D341Med (cell line): ENCODE results near the gene UPK1B.
"Not testable (repeated sequence)": the region's sequence is repeated elsewhere in the genome, so short reads cannot be mapped to it uniquely, and the experiment has no call there.

Experiments used
- DNase-seq: peaks from one replicate; pipeline ENCODE4 v3.0.0; 2012; ENCODE audit warnings: low spot score

Gene UPK1B

GRCh38 chr3:119173325-119173724 lies at the start of gene UPK1B:
TSS of gene UPK1B (plus strand) at chr3:119173598. CDS start at chr3:119186742, 13,144 bp downstream.
- DNase-seq, result no peak

DNA sequence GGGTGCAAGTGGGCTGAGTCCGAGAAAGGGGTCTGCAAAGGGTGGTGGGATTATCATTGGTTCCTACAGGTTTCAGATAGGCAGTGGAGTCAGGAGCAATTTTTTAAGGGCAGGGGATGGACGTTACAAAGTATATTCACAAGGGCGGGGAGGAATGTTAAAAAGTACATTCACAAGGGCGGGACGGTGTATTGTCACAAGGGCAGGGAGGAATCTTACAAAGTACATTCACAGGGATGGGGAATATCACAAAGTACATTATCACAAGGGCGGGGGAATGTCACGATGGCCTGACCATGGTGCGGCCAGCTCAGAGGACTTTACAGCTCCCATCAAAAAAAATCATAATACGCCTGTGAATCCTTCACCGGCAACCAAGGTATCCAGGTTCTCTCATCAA lies 48.1 kb upstream of the UPK1B start:
- no peak for DNase-seq

GRCh38 chr3:119125742-119126504 lies 47.5 kb upstream of the UPK1B start:
- no peak for DNase-seq

GRCh38 chr3:119130291-119130690 lies 43.1 kb upstream of the UPK1B start:
- DNase-seq, result not testable (repeated sequence)

- DNase-seq, result not testable (repeated sequence)
Measured at GRCh38 chr3:119132291-119132690, 41.1 kb upstream of the UPK1B start.

GRCh38 chr3:119139360-119139759 lies 34.0 kb upstream of the UPK1B start:
- not testable (repeated sequence) for DNase-seq

- no peak for DNase-seq
Measured at GRCh38 chr3:119140466-119140865, 32.9 kb upstream of the UPK1B start.

- no peak for DNase-seq
Measured at GRCh38 chr3:119145128-119145499, 28.3 kb upstream of the UPK1B start.

- peak; percentile 76 for DNase-seq
Measured at GRCh38 chr3:119145500-119146167, 27.8 kb upstream of the UPK1B start, which contains the start of gene TEX55. TSS of gene TEX55 (plus strand) at chr3:119146165. CDS start at chr3:119146190, 25 bp downstream.

GRCh38 chr3:119146578-119147375 lies 26.6 kb upstream of the UPK1B start:
- DNase-seq, result no peak

DNA sequence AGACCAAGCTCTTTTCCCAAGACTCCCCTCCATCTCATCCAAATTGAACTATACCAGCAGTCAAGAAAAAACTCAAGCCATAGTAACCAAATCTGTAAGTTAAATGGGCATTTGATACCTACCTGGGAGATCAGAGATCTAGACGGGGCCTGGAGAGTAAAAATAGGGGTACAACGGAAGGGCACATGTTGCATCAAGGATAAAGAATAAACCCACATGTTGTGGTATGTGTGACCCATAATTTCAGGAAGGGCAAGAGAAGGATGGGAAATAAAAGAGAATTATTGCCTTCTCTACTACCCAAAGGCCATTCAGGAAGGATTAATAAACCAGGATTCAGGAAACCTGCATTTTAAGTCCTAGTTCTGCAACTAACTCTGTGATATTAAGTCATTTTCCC lies 25.9 kb upstream of the UPK1B start:
- no peak for DNase-seq

DNA sequence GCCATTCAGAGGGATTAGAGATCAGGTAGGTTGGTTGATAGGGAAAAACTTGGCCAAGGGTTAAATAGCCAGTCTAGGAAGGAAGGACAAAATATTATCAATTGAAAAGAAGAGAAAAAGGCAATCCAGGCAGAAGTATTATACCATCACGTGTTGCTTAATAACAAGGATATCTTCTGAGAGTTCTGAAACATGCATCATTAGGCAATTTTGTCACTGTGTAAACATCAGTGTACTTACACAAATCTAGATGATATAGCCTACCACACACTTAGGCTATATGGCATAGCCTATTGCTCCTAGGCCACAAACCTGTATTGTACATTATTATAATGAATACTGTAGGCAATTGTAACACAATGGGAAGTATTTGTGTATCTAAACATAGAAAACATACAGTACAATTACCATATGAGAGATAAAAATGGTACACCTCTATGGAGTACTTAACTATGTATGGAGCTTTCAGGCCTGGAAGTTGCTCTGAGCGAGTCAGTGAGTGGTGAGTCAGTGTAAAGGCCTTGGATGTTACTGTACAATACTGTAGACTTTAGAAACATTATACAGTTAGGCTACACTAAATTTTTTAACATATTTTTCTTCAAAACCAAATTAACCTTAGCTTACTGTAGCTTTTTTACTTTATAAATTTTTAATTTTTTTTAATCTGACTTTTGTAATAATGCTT lies 24.8 kb upstream of the UPK1B start:
- no peak for DNase-seq

GRCh38 chr3:119149484-119149883 lies 23.9 kb upstream of the UPK1B start:
- no peak for DNase-seq

DNA sequence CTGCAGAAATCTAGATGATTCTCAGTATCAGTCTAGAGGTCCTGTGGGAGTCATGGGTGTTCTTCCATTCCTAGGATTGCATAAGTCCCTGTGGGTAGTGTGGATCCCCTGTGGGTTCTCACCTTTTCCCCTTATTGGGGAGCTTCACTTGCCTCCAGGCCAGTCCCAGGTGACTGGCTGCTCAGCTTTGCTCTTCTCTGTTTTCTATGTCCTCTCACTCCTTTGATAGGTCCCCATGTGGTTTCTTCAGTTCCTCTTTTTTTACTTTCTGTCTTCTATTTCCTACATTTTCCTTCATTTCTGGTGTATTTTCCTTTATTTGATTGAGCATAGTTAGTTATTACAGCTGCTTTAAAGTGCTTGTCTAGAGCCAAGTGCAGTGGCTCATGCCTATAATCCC lies 16.5 kb upstream of the UPK1B start:
- DNase-seq, result no peak

- no peak for DNase-seq
Measured at GRCh38 chr3:119157971-119158370, 15.4 kb upstream of the UPK1B start.

GRCh38 chr3:119160361-119160760 lies 13.0 kb upstream of the UPK1B start:
- no peak for DNase-seq

GRCh38 chr3:119160815-119161214 lies 12.6 kb upstream of the UPK1B start:
- DNase-seq, result no peak

DNA sequence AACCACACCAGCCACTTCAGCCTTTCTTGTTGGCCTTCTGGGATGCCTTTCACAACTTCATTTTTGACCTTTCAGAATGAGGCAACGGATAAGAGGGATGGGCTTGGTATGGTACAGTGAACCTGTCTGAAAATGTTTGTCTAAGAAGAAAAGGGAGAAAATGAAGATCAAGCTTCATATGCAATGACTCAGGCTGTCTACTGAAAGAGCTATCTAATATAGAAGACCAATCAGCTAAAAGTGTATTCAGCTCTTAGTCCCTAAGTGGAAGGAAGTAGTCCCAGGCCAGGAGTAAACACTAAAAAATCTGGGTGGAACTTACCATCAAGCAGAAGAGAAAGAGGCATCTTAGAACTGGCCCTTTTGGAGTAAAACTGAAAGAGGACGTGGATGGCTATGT lies 12.2 kb upstream of the UPK1B start:
- no peak for DNase-seq

- DNase-seq, result not testable (repeated sequence)
Measured at GRCh38 chr3:119164745-119165144, 8.7 kb upstream of the UPK1B start.

DNA sequence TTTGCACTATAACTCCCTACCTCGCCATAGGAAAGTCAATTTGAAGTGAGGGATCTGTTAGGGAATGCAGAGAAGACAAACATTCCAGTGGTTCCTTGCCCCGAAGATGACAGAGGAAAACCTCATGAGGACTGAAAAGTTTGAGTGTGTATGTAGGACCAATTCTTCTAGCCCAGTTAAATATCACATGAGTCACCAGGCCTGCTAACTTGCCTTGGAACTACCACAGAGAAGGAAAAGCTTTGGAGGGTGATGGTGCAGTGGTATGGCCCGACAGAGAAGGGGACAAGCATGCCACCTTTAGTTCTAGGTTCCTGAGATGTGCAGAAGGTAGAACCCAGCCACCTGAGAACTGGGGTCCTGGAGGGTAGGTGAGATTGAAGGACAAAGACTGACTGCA lies 2.6 kb upstream of the UPK1B start:
- no peak for DNase-seq

DNA sequence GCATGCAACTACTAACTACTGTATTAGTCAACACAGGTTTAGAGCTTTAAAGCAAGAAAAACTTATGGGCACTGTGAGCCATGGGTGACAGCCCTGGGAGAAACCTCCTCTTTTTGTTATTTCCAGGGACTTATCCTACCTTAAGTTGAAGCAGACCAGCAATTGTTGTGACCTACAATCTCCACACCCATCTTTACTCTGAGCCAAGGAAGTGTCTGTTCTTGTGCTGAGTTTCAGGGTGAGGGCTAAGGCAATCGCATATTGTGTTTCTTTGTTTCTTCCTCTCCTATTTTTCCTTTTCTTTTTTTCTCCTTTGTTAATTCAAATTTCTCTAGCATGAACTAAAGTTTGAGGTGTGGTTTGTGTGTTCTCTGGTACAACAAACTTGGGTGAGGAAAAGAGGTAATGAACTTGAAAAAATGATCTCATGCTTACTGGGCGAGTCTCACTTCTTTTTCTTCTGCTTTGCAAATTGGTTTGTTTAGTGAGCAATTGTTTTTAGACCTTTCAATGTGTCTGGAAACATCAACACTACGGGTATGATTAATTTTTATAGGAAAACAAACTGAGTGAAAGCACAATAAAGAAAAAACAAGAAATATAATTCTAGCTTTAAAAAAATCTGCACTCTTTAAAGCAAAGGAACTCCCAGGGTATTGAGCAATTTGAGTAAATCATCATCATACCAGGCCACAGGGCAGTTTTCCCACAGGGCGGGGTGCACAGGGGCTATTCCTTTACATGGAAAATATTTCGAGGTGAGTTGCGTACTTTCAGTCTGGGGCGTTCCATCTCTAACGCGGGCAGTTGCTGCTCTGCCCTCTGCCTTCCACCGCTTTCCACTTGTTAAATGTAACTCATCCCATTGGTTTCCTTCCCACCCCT lies 2.7 kb downstream of the UPK1B start:
- no peak for DNase-seq
